IMR-90 (cell line): ENCODE data around the gene CDHR3. TPM values are rescaled to one million over a fixed set of nuclear protein-coding genes. Genes with fewer than 3 reads are reported as not detected.

Experiments used
- ATAC-seq: fragments of 200-7000 bp; cut with Tn5 transposase; 2 replicates; pipeline ENCODE4 v1.9.1; 2020; ENCODE audit warnings: low read depth, mild to moderate bottlenecking, moderate library complexity
- BruUV-seq: library from RNA; stranded (reverse); fragments of 400-500 nt; replicated peaks from 2 replicates; lab custom pipeline; 2021; lab: Mats Ljungman, UMichigan
- CTCF ChIA-PET: fragments of 300-600 bp; formaldehyde crosslinking; extraction: SDS; loops from one replicate; lab custom pipeline; 2021; ENCODE audit warnings: antibody characterized with exemption; lab: Yijun Ruan, JAX
- POLR2A ChIA-PET: fragments of 300-600 bp; sonication (Branson Sonifier 250); formaldehyde crosslinking; loops from one replicate; lab custom pipeline; 2022; ENCODE audit warnings: antibody characterized with exemption; ENCODE audit not compliant: unreplicated experiment; lab: Charles Lee
- DNase-seq: peaks from one replicate; pipeline ENCODE4 v3.0.0; 2013
- H2AFZ ChIP-seq: replicated peaks from 2 replicates; pipeline ENCODE3; 2013; ENCODE audit warnings: low read length, mild to moderate bottlenecking; ENCODE audit not compliant: poor library complexity
- H2AK5ac ChIP-seq: 2 replicates; pipeline ENCODE4 v1.6.1; 2013; ENCODE audit warnings: low read depth, low read length, inconsistent platforms
- H2AK9ac ChIP-seq: replicated peaks from 2 replicates; pipeline ENCODE3; 2013; ENCODE audit warnings: mild to moderate bottlenecking, low read depth, low read length, moderate library complexity; ENCODE audit not compliant: poor library complexity
- H2BK120ac ChIP-seq: 2 replicates; pipeline ENCODE4 v1.6.1; 2013; ENCODE audit warnings: low read depth, low read length, inconsistent platforms
- H2BK15ac ChIP-seq: 3 replicates; pipeline ENCODE4 v1.6.1; 2013; ENCODE audit warnings: low read depth, low read length, inconsistent platforms
- H2BK20ac ChIP-seq: 2 replicates; pipeline ENCODE4 v1.6.1; 2013; ENCODE audit warnings: low read depth, mild to moderate bottlenecking, inconsistent platforms, low read length, moderate library complexity
- H2BK5ac ChIP-seq: 2 replicates; pipeline ENCODE4 v1.6.1; 2013; ENCODE audit warnings: mild to moderate bottlenecking, low read depth, low read length, inconsistent platforms; ENCODE audit not compliant: poor library complexity, severe bottlenecking
- H3K14ac ChIP-seq: replicated peaks from 2 replicates; pipeline ENCODE4 v1.6.1; 2013; ENCODE audit warnings: low read depth, low read length, inconsistent platforms
- H3K18ac ChIP-seq: 2 replicates; pipeline ENCODE4 v1.6.1; 2013; ENCODE audit warnings: low read depth, low read length, control low read depth
- H3K23ac ChIP-seq: 2 replicates; pipeline ENCODE4 v1.6.1; 2013; ENCODE audit warnings: low read depth, low read length, inconsistent platforms
- H3K27ac ChIP-seq: 2 replicates; pipeline ENCODE4 v1.5.1; 2013; ENCODE audit warnings: mild to moderate bottlenecking, control low read depth, low read length; ENCODE audit not compliant: insufficient read depth
- H3K27me3 ChIP-seq: 2 replicates; pipeline ENCODE4 v1.6.1; 2013; ENCODE audit warnings: low read length; ENCODE audit not compliant: control insufficient read depth, insufficient read depth
- H3K36me3 ChIP-seq: 2 replicates; pipeline ENCODE4 v1.6.1; 2013; ENCODE audit warnings: low read length, mixed read lengths; ENCODE audit not compliant: control insufficient read depth, insufficient read depth
- H3K4ac ChIP-seq: 2 replicates; pipeline ENCODE4 v1.6.1; 2013; ENCODE audit warnings: low read depth, low read length, inconsistent platforms
- H3K4me1 ChIP-seq: 2 replicates; pipeline ENCODE4 v1.6.1; 2013; ENCODE audit warnings: low read length, mixed read lengths; ENCODE audit not compliant: control insufficient read depth, insufficient read depth
- H3K4me2 ChIP-seq: 2 replicates; pipeline ENCODE4 v1.6.1; 2013; ENCODE audit warnings: low read depth, mild to moderate bottlenecking, control low read depth, low read length, moderate library complexity
- H3K4me3 ChIP-seq: 2 replicates; pipeline ENCODE4 v1.5.1; 2013; ENCODE audit warnings: low read depth, mild to moderate bottlenecking, control low read depth, low read length, moderate library complexity; ENCODE audit not compliant: insufficient read depth
- H3K56ac ChIP-seq: 2 replicates; pipeline ENCODE4 v1.6.1; 2013; ENCODE audit warnings: low read length, inconsistent platforms; ENCODE audit not compliant: insufficient read depth; ENCODE audit errors: extremely low read depth
- H3K79me1 ChIP-seq, 2 experiments: 2 replicates each; pipeline ENCODE4 v1.6.1; 2013; ENCODE audit warnings: low read length in 2 of 2, inconsistent platforms in 1 of 2, low read depth in 1 of 2
- H3K9ac ChIP-seq: 2 replicates; pipeline ENCODE4 v1.6.1; 2013; ENCODE audit warnings: low read depth, low read length, control low read depth
- H3K9me1 ChIP-seq: 2 replicates; pipeline ENCODE4 v1.6.1; 2013; ENCODE audit warnings: low read length, inconsistent platforms; ENCODE audit not compliant: insufficient read depth
- H3K9me3 ChIP-seq: 2 replicates; pipeline ENCODE4 v1.6.1; 2013; ENCODE audit warnings: low read length; ENCODE audit not compliant: control insufficient read depth, insufficient read depth
- H4K20me1 ChIP-seq: 2 replicates; pipeline ENCODE4 v1.6.1; 2013; ENCODE audit warnings: low read length, inconsistent platforms; ENCODE audit not compliant: insufficient read depth
- H4K5ac ChIP-seq: 2 replicates; pipeline ENCODE4 v1.6.1; 2013; ENCODE audit warnings: mild to moderate bottlenecking, low read depth, low read length, control low read depth
- H4K8ac ChIP-seq, 2 experiments: 2 replicates each; pipeline ENCODE4 v1.6.1; 2013; ENCODE audit warnings: low read depth in 2 of 2, low read length in 2 of 2, control low read depth in 1 of 2, inconsistent platforms in 1 of 2
- H4K91ac ChIP-seq: 2 replicates; pipeline ENCODE4 v1.6.1; 2013; ENCODE audit warnings: low read depth, low read length, inconsistent platforms; ENCODE audit not compliant: insufficient read depth
- BHLHE40 ChIP-seq: fragments of 150-350 bp; IDR thresholded peaks from 2 replicates; pipeline ENCODE4 v1.6.1; 2016; ENCODE audit warnings: mild to moderate bottlenecking, low read depth, low read length
- CHD1 ChIP-seq: IDR thresholded peaks from 2 replicates; pipeline ENCODE4 v1.6.1; 2012; ENCODE audit warnings: low read depth, low read length, improper control_type of control experiment
- MXI1 ChIP-seq: IDR thresholded peaks from 2 replicates; pipeline ENCODE4 v1.6.1; 2012; ENCODE audit warnings: low read depth, mild to moderate bottlenecking, low read length, moderate library complexity, borderline replicate concordance
- POLR2A ChIP-seq: IDR thresholded peaks from 2 replicates; pipeline ENCODE4 v1.6.1; 2012; ENCODE audit warnings: mild to moderate bottlenecking, low read depth, low read length
- RAD21 ChIP-seq: IDR thresholded peaks from 2 replicates; pipeline ENCODE4 v1.6.1; 2012; ENCODE audit warnings: low read length, improper control_type of control experiment
- RCOR1 ChIP-seq: IDR thresholded peaks from 2 replicates; pipeline ENCODE4 v1.6.1; 2012; ENCODE audit warnings: mild to moderate bottlenecking, low read length, improper control_type of control experiment; ENCODE audit not compliant: insufficient replicate concordance
- WGBS, 2 experiments: methylation state at CpG; one replicate each; pipeline versions ENCODE4 v1.1.5 to v1.1.7; 2013; ENCODE audit warnings: missing lambda C conversion rate in 2 of 2; ENCODE audit not compliant: insufficient read length in 1 of 2; ENCODE audit errors: extremely low coverage in 2 of 2; 5-methylcytosine and 5-hydroxymethylcytosine counted together
- dilution Hi-C: fragments of 300-500 bp; cut with HindIII; formaldehyde crosslinking; loops from one replicate; pipeline ENCODE4 v1.14.3; 2018; ENCODE audit warnings: low sequenced_read_pairs; ENCODE audit not compliant: unreplicated experiment
- in situ Hi-C: fragments of 300-500 bp; cut with MboI; formaldehyde crosslinking; loops from 3 replicates; pipeline ENCODE4 v1.14.3; 2019; ENCODE audit warnings: low sequenced_read_pairs, inconsistent platforms, mixed read lengths
- intact Hi-C: fragments of 100-400 bp; cut with micrococcal nuclease; formaldehyde crosslinking; loops from 2 replicates; pipeline ENCODE4 v1.10.0; 2022
- polyA plus RNA-seq, 3 experiments: library from polyadenylated mRNA; depleted of rRNA; stranded (reverse); fragments of >200 nt; gene quantifications; 2 replicates each; pipeline ENCODE4 v1.2.3, GENCODE V29; 2012; ENCODE audit warnings: low replicate concordance in 1 of 3
- total RNA-seq: library from RNA; depleted of rRNA; stranded (reverse); fragments of >200 nt; gene quantifications from 2 replicates; pipeline ENCODE4 v1.2.3, GENCODE V29; 2012
- TF ChIP-seq, protein P1 (sequence below): conservative IDR thresholded peaks from 2 replicates; pipeline ENCODE4 v1.5.1; 2012; ENCODE audit warnings: mild to moderate bottlenecking, low read depth, low read length, improper control_type of control experiment

CDHR3 gene
- total and polyA plus RNA-seq, 2 of the 4 experiments (the other 2 are of a cell fraction): 0.96 to 1.6 TPM

GRCh38 chr7:106036004-106036403, 72.9 kb downstream of the CDHR3 start:
- POLR2A ChIA-PET: no interaction called here
- intact Hi-C loops: no loop called here
- peaks cover 9% of the 10 kb centered on the region for H3K9me3 ChIP-seq

More at GRCh38 chr7:106036004-106036403, 72.9 kb downstream of the CDHR3 start:
- Histone ChIP-seq H2AFZ (no peak overlapping the region), H2BK5ac (no peak overlapping the region), H3K79me1 (no peaks in the 10 kb centered on the region), H2AK9ac (no peak overlapping the region), H3K4me2 (no peak overlapping the region), H3K23ac (no peak overlapping the region), H3K4ac (no peak overlapping the region), H2BK20ac (no peak overlapping the region), H3K9ac (no peak overlapping the region), H3K18ac (no peak overlapping the region), H3K27me3 (peaks cover 4% of the 10 kb centered on the region; the same call in 1 of the 2 replicates), H3K4me3 (no peak overlapping the region), H3K27ac (no peak overlapping the region), H3K9me1 (peaks cover 16% of the 10 kb centered on the region), H2BK15ac (no peak overlapping the region), H4K5ac (no peak overlapping the region), H4K91ac (no peak overlapping the region), H4K20me1 (no peaks in the 10 kb centered on the region), H3K4me1 (peaks cover 19% of the 10 kb centered on the region), H3K56ac (no peak overlapping the region), H3K14ac (no peak overlapping the region), H4K8ac (no peak overlapping the region), H2AK5ac (no peak overlapping the region), H2BK120ac (no peak overlapping the region), H3K36me3 (no peaks in the 10 kb centered on the region)
- no peak for DNase-seq
- no peak for ATAC-seq
- dilution Hi-C loops: no loop called here
- in situ Hi-C loops: no loop called here
- WGBS, 2 experiments: no CpG with 5 or more reads among the region's 6 CpGs
- TF ChIP-seq POLR2A: no peak
- TF ChIP-seq, protein P1, sequence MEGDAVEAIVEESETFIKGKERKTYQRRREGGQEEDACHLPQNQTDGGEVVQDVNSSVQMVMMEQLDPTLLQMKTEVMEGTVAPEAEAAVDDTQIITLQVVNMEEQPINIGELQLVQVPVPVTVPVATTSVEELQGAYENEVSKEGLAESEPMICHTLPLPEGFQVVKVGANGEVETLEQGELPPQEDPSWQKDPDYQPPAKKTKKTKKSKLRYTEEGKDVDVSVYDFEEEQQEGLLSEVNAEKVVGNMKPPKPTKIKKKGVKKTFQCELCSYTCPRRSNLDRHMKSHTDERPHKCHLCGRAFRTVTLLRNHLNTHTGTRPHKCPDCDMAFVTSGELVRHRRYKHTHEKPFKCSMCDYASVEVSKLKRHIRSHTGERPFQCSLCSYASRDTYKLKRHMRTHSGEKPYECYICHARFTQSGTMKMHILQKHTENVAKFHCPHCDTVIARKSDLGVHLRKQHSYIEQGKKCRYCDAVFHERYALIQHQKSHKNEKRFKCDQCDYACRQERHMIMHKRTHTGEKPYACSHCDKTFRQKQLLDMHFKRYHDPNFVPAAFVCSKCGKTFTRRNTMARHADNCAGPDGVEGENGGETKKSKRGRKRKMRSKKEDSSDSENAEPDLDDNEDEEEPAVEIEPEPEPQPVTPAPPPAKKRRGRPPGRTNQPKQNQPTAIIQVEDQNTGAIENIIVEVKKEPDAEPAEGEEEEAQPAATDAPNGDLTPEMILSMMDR: no peak
- no peak for TF ChIP-seq RCOR1
- TF ChIP-seq CHD1: no peak
- no peak for TF ChIP-seq RAD21
- TF ChIP-seq MXI1: no peak
- TF ChIP-seq BHLHE40: no peak
- CTCF ChIA-PET: interaction anchor here (1.4 to 1.5 kb wide), 2 partner anchors 22 to 276 kb away, joined by 3 read pairs; no protein-coding TSS in a partner anchor
- BruUV-seq: no TSS peak
